IMR-90 (cell line): Measurements from ENCODE around the gene C11orf98. TPM values are rescaled to one million over a fixed set of nuclear protein-coding genes. Genes with fewer than 3 reads are reported as not detected.
"Not testable (repeated sequence)": the region's sequence is repeated elsewhere in the genome, so short reads cannot be mapped to it uniquely, and the experiment has no call there.

ENCODE experiments used
- ATAC-seq: fragments of 200-7000 bp; cut with Tn5 transposase; 2 replicates; pipeline ENCODE4 v1.9.1; 2020; ENCODE audit warnings: low read depth, mild to moderate bottlenecking, moderate library complexity
- BruUV-seq: library from RNA; stranded (reverse); fragments of 400-500 nt; replicated peaks from 2 replicates; lab custom pipeline; 2021; lab: Mats Ljungman, UMichigan
- CTCF ChIA-PET: fragments of 300-600 bp; formaldehyde crosslinking; extraction: SDS; loops from one replicate; lab custom pipeline; 2021; ENCODE audit warnings: antibody characterized with exemption; lab: Yijun Ruan, JAX
- POLR2A ChIA-PET: fragments of 300-600 bp; sonication (Branson Sonifier 250); formaldehyde crosslinking; loops from one replicate; lab custom pipeline; 2022; ENCODE audit warnings: antibody characterized with exemption; ENCODE audit not compliant: unreplicated experiment; lab: Charles Lee
- DNase-seq: peaks from one replicate; pipeline ENCODE4 v3.0.0; 2013
- H2AFZ ChIP-seq: replicated peaks from 2 replicates; pipeline ENCODE3; 2013; ENCODE audit warnings: low read length, mild to moderate bottlenecking; ENCODE audit not compliant: poor library complexity
- H2AK5ac ChIP-seq: 2 replicates; pipeline ENCODE4 v1.6.1; 2013; ENCODE audit warnings: low read depth, low read length, inconsistent platforms
- H2AK9ac ChIP-seq: replicated peaks from 2 replicates; pipeline ENCODE3; 2013; ENCODE audit warnings: mild to moderate bottlenecking, low read depth, low read length, moderate library complexity; ENCODE audit not compliant: poor library complexity
- H2BK120ac ChIP-seq: 2 replicates; pipeline ENCODE4 v1.6.1; 2013; ENCODE audit warnings: low read depth, low read length, inconsistent platforms
- H2BK15ac ChIP-seq: 3 replicates; pipeline ENCODE4 v1.6.1; 2013; ENCODE audit warnings: low read depth, low read length, inconsistent platforms
- H2BK20ac ChIP-seq: 2 replicates; pipeline ENCODE4 v1.6.1; 2013; ENCODE audit warnings: low read depth, mild to moderate bottlenecking, inconsistent platforms, low read length, moderate library complexity
- H2BK5ac ChIP-seq: 2 replicates; pipeline ENCODE4 v1.6.1; 2013; ENCODE audit warnings: mild to moderate bottlenecking, low read depth, low read length, inconsistent platforms; ENCODE audit not compliant: poor library complexity, severe bottlenecking
- H3K14ac ChIP-seq: replicated peaks from 2 replicates; pipeline ENCODE4 v1.6.1; 2013; ENCODE audit warnings: low read depth, low read length, inconsistent platforms
- H3K18ac ChIP-seq: 2 replicates; pipeline ENCODE4 v1.6.1; 2013; ENCODE audit warnings: low read depth, low read length, control low read depth
- H3K23ac ChIP-seq: 2 replicates; pipeline ENCODE4 v1.6.1; 2013; ENCODE audit warnings: low read depth, low read length, inconsistent platforms
- H3K27ac ChIP-seq: 2 replicates; pipeline ENCODE4 v1.5.1; 2013; ENCODE audit warnings: mild to moderate bottlenecking, control low read depth, low read length; ENCODE audit not compliant: insufficient read depth
- H3K27me3 ChIP-seq: 2 replicates; pipeline ENCODE4 v1.6.1; 2013; ENCODE audit warnings: low read length; ENCODE audit not compliant: control insufficient read depth, insufficient read depth
- H3K36me3 ChIP-seq: 2 replicates; pipeline ENCODE4 v1.6.1; 2013; ENCODE audit warnings: low read length, mixed read lengths; ENCODE audit not compliant: control insufficient read depth, insufficient read depth
- H3K4ac ChIP-seq: 2 replicates; pipeline ENCODE4 v1.6.1; 2013; ENCODE audit warnings: low read depth, low read length, inconsistent platforms
- H3K4me1 ChIP-seq: 2 replicates; pipeline ENCODE4 v1.6.1; 2013; ENCODE audit warnings: low read length, mixed read lengths; ENCODE audit not compliant: control insufficient read depth, insufficient read depth
- H3K4me2 ChIP-seq: 2 replicates; pipeline ENCODE4 v1.6.1; 2013; ENCODE audit warnings: low read depth, mild to moderate bottlenecking, control low read depth, low read length, moderate library complexity
- H3K4me3 ChIP-seq: 2 replicates; pipeline ENCODE4 v1.5.1; 2013; ENCODE audit warnings: low read depth, mild to moderate bottlenecking, control low read depth, low read length, moderate library complexity; ENCODE audit not compliant: insufficient read depth
- H3K56ac ChIP-seq: 2 replicates; pipeline ENCODE4 v1.6.1; 2013; ENCODE audit warnings: low read length, inconsistent platforms; ENCODE audit not compliant: insufficient read depth; ENCODE audit errors: extremely low read depth
- H3K79me1 ChIP-seq, 2 experiments: 2 replicates each; pipeline ENCODE4 v1.6.1; 2013; ENCODE audit warnings: low read length in 2 of 2, inconsistent platforms in 1 of 2, low read depth in 1 of 2
- H3K9ac ChIP-seq: 2 replicates; pipeline ENCODE4 v1.6.1; 2013; ENCODE audit warnings: low read depth, low read length, control low read depth
- H3K9me1 ChIP-seq: 2 replicates; pipeline ENCODE4 v1.6.1; 2013; ENCODE audit warnings: low read length, inconsistent platforms; ENCODE audit not compliant: insufficient read depth
- H3K9me3 ChIP-seq: 2 replicates; pipeline ENCODE4 v1.6.1; 2013; ENCODE audit warnings: low read length; ENCODE audit not compliant: control insufficient read depth, insufficient read depth
- H4K20me1 ChIP-seq: 2 replicates; pipeline ENCODE4 v1.6.1; 2013; ENCODE audit warnings: low read length, inconsistent platforms; ENCODE audit not compliant: insufficient read depth
- H4K5ac ChIP-seq: 2 replicates; pipeline ENCODE4 v1.6.1; 2013; ENCODE audit warnings: mild to moderate bottlenecking, low read depth, low read length, control low read depth
- H4K8ac ChIP-seq, 2 experiments: 2 replicates each; pipeline ENCODE4 v1.6.1; 2013; ENCODE audit warnings: low read depth in 2 of 2, low read length in 2 of 2, control low read depth in 1 of 2, inconsistent platforms in 1 of 2
- H4K91ac ChIP-seq: 2 replicates; pipeline ENCODE4 v1.6.1; 2013; ENCODE audit warnings: low read depth, low read length, inconsistent platforms; ENCODE audit not compliant: insufficient read depth
- WGBS, 2 experiments: methylation state at CpG; one replicate each; pipeline versions ENCODE4 v1.1.5 to v1.1.7; 2013; ENCODE audit warnings: missing lambda C conversion rate in 2 of 2; ENCODE audit not compliant: insufficient read length in 1 of 2; ENCODE audit errors: extremely low coverage in 2 of 2; 5-methylcytosine and 5-hydroxymethylcytosine counted together
- dilution Hi-C: fragments of 300-500 bp; cut with HindIII; formaldehyde crosslinking; loops from one replicate; pipeline ENCODE4 v1.14.3; 2018; ENCODE audit warnings: low sequenced_read_pairs; ENCODE audit not compliant: unreplicated experiment
- in situ Hi-C: fragments of 300-500 bp; cut with MboI; formaldehyde crosslinking; loops from 3 replicates; pipeline ENCODE4 v1.14.3; 2019; ENCODE audit warnings: low sequenced_read_pairs, inconsistent platforms, mixed read lengths
- intact Hi-C: fragments of 100-400 bp; cut with micrococcal nuclease; formaldehyde crosslinking; loops from 2 replicates; pipeline ENCODE4 v1.10.0; 2022
- polyA plus RNA-seq, 3 experiments: library from polyadenylated mRNA; depleted of rRNA; stranded (reverse); fragments of >200 nt; gene quantifications; 2 replicates each; pipeline ENCODE4 v1.2.3, GENCODE V29; 2012; ENCODE audit warnings: low replicate concordance in 1 of 3
- total RNA-seq: library from RNA; depleted of rRNA; stranded (reverse); fragments of >200 nt; gene quantifications from 2 replicates; pipeline ENCODE4 v1.2.3, GENCODE V29; 2012

Gene C11orf98
- total and polyA plus RNA-seq, 2 of the 4 experiments (the other 2 are of a cell fraction) = 41.2 to 62.3 TPM

DNA sequence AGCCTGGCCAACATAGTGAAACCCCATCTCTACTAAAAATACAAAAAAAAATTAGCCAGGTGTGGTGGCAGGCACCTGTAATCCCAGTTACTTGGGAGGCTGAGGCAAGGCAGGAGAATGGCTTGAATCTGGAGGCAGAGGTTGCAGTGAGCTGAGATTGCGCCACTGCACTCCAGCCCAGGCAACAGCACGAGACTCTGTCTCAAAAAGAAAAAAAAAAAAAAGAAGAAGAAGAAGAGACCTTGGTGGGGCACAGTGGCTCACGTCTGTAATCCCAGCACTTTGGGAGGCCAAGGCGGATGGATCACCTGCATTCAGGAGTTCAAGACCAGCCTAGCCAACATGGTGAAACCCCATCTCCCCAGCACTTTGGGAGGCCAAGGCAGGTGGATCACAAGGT is 38.9 kb upstream of the C11orf98 start:
- H3K4me2 ChIP-seq, H3K4ac ChIP-seq, H4K5ac ChIP-seq, POLR2A ChIA-PET, H3K36me3 ChIP-seq, H2BK20ac ChIP-seq, H3K18ac ChIP-seq, H3K27me3 ChIP-seq, H2AK9ac ChIP-seq, DNase-seq, H2AFZ ChIP-seq, H4K8ac ChIP-seq, H3K27ac ChIP-seq, H2BK5ac ChIP-seq, H3K9me3 ChIP-seq, intact Hi-C loops, H3K14ac ChIP-seq, H3K4me3 ChIP-seq, dilution Hi-C loops, BruUV-seq, H3K56ac ChIP-seq, H2BK15ac ChIP-seq, H2AK5ac ChIP-seq, H4K20me1 ChIP-seq, H3K9ac ChIP-seq, H4K91ac ChIP-seq, H2BK120ac ChIP-seq, H3K23ac ChIP-seq, in situ Hi-C loops, ATAC-seq: not testable (repeated sequence)
- Histone ChIP-seq H3K9me1 (peaks cover 16% of the 10 kb centered on the region), H3K79me1 (peaks cover 13 to 39% of the 10 kb centered on the region in 2 experiments), H3K4me1 (peaks cover 12% of the 10 kb centered on the region)
- 100% methylated on average over 1 of the region's 4 CpGs; no CpG with 5 or more reads in 1 of the 2 experiments for WGBS, 2 experiments
- CTCF ChIA-PET = interaction anchor here (1.0 kb wide), 1 partner anchor 10 kb away, joined by 4 read pairs; no protein-coding TSS in a partner anchor
